CD4-positive, alpha-beta T cell treated with Interleukin-15 for 1 hour (primary cell): ENCODE measurements around the gene RPL7L1.

Source experiments
- DNase-seq: peaks from one replicate; pipeline ENCODE4 v3.0.0-alpha.2; 2020

The RPL7L1 gene

GRCh38 chr6:42936398-42936797, 57.0 kb downstream of the RPL7L1 start:
- DNase-seq, result no peak

GRCh38 chr6:42937548-42938427, 58.4 kb downstream of the RPL7L1 start:
- DNase-seq, result no peak

GRCh38 chr6:42938428-42938796, 59.0 kb downstream of the RPL7L1 start:
- DNase-seq, result no peak

DNA sequence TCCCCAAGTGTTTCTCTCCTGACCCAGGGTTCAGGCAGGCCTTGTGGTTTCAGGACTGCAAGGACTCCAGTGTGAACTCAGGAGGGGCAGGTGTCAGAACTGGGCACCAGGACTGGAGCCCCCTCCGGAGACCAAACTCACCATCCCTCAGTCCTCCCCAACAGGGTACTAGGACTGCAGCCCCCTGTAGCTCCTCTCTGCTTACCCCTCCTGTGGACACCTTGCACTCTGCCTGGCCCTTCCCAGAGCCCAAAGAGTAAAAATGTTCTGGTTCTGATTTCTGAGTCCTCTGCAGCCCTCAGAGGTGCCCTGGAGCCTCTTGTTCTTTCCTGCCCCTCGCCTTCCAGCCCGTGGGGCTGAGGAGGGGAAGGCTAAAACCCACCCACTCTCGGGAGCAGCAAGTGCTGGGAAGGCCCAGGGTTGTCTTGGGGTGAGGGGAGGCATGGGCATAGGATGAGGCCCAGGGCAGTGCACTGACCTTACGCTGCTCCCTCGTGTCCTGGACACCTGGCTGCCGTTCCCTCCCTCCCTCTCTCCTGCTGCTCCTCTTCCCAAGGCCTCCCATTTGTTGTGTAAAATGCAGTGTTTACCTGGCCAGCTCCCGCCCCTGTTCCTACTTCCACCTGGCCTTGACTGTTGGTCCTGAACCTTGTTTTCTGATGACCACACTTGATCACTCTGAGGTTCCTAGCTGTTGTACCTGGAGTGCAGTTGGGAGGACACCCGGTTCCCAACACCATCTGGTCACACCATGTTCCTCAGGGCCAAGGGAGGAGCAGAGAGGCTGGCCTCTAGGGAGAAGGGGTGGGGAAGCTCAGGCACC, 59.8 kb downstream of the RPL7L1 start:
- DNase-seq, result no peak
